Measurements from ENCODE around the gene ALCAM.

GRCh38 chr3:105466072-105466471, 99.4 kb downstream of the ALCAM start:
- TF ChIP-seq POLR2A (IDR thresholded peaks at IDR 0.05; ENCODE audit: low read depth, low read length): no peak
- no peak for TF ChIP-seq POLR2AphosphoS5 (IDR thresholded peaks at IDR 0.05; ENCODE audit: low read depth, low read length)
- TF ChIP-seq TAF1 (IDR thresholded peaks at IDR 0.05; ENCODE audit: borderline replicate concordance, low read depth, low read length): no peak

Data from GM12892 (cell line).